Sciatic nerve (tissue), 2 donors: Measurements from ENCODE around the gene ANKRD45. TPM values are rescaled to one million over a fixed set of nuclear protein-coding genes. Genes with fewer than 3 reads are reported as not detected.
"Not testable (repeated sequence)": the region's sequence is repeated elsewhere in the genome, so short reads cannot be mapped to it uniquely, and the experiment has no call there.

ENCODE experiments used
- ATAC-seq: fragments of 200-7000 bp; cut with Tn5 transposase; one replicate; pipeline ENCODE4 v1.9.1; 2020; ENCODE audit warnings: mild to moderate bottlenecking, moderate library complexity
- DNase-seq: peaks from one replicate; pipeline ENCODE4 v3.0.0-alpha.2; 2020; ENCODE audit warnings: low spot score
- intact Hi-C: fragments of 100-400 bp; cut with DNase I; formaldehyde crosslinking; loops from one replicate; pipeline ENCODE4 v1.14.2; 2022
- total RNA-seq: library from RNA; stranded (reverse); fragmentation: NEBNext Ultra II Directional; extraction: Animal tissue kit (Norgen Biotek cat#: 25700); gene quantifications from one replicate; pipeline ENCODE4 v1.2.1, GENCODE V29; 2021
- donor health status: DM: no; HTN: no; CAD: no.
- donor health status: DM: no; HTN: no; CAD: no.

The ANKRD45 gene
- total RNA-seq, 1 donor from 2014 or later = 1.5 TPM

DNA sequence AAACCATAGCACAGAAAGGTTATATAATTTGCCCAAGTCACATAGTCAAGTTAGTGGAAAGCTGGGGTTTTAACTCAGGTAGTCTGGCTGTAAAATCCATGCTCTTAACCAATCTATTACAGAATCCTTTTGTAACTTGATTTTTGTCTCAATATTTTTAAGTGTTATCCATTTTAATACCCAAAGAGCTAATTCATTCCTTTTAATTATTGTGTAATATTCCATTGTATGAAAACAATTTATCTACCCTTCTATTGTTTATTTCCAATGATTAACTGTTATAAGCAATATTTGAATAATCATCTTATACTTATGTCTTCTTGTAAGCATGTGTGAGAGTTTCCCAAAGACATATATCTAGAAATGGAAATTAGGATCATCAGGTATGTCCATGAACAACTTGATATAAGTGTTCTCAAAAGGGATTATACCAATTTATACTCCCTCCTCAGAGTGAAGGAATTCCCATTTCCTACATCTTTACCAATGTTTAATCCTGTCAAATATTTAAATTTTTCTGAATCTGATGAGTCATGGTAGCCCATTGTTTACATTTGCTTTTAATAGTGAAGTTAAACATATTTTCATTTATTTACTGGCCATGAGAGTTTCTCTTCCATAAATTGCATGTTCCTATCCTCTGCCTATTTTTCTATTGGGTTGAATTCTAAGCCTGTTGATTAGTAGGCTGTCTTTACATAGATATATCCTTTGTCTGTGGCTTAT is 20.6 kb downstream of the ANKRD45 start:
- intact Hi-C loops = no loop called here
- ATAC-seq (no peak), DNase-seq (no peak)

- DNase-seq = no peak
- intact Hi-C loops = no loop called here
- ATAC-seq = no peak
Observed at GRCh38 chr1:173646656-173647055, 23.0 kb downstream of the ANKRD45 start.

- intact Hi-C loops, ATAC-seq: not testable (repeated sequence)
Observed at GRCh38 chr1:173642450-173643139, 27.1 kb downstream of the ANKRD45 start.

DNA sequence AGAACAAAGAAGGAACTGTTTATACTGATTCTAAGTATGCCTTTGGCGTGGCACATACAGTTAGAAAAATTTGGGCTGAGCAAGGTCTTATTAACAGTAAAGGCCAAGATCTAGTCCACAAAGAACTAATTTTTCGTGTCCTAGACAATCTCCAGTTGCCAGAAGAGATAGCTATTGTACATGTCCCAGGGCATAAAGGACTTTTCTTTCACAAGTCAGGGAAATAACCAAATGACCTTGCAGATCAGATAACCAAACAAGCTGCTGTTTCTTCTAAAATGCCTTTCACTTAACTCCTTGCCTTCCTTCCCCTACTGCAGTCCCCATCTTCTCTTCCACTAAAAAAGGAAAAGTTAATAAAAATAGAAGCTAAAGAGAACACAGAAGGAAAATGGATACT is 30.5 kb downstream of the ANKRD45 start:
- DNase-seq (no peak), ATAC-seq (no peak)
- intact Hi-C loops = no loop called here

More at GRCh38 chr1:173642450-173643139, 27.1 kb downstream of the ANKRD45 start:
- DNase-seq = not testable (repeated sequence)

- intact Hi-C loops = no loop called here
- ATAC-seq (no peak), DNase-seq (no peak)
Observed at GRCh38 chr1:173638043-173639021, 31.3 kb downstream of the ANKRD45 start.

GRCh38 chr1:173637236-173638042 is 32.2 kb downstream of the ANKRD45 start:
- intact Hi-C loops, ATAC-seq, DNase-seq: not testable (repeated sequence)

- DNase-seq (no peak), ATAC-seq (no peak)
- intact Hi-C loops = no loop called here
Observed at GRCh38 chr1:173635116-173635515, 34.5 kb downstream of the ANKRD45 start, which contains the start of gene TEX50. Gene TEX50 (plus strand): TSS chr1:173635338. CDS start chr1:173635522, 184 bp downstream.

DNA sequence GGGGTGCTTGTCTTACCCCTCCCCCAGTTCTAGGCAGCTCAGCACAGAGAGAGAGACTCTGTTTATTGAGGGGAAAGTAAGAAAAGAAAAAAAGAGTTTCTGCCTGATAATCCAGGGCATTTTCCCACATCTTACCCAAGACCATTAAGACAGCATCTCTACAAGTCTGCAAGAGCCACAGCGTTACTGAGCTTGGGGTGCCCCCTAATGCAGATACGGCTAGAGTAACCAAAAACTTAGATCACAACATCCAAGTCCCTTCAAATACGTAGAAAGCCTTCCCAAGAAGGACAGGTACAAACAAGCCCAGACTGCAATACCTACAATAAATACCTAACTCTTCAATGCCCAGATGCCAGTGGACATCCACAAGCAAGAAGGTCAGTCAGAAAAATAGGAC is 40.8 kb downstream of the ANKRD45 start:
- intact Hi-C loops = no loop called here
- DNase-seq (no peak), ATAC-seq (no peak)

DNA sequence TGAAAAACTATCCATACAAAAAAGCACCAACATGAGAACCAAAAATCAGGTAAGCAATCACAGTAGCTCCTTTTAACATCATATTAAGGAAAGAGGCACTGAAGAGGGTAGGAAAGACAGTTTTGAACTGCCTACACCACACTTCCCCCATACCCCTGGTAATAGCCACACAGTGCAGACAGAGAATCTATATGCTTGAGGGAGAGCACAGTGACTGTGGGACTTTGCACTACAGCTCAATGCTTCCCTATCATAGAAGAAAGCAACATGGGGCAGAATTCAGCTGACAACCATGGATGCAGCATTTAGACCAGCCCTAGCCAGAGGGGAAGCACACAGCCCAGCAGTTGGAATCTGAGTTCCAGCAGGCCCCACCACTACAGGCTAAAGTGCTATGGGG is 42.4 kb downstream of the ANKRD45 start:
- intact Hi-C loops = no loop called here
- no peak for ATAC-seq

DNA sequence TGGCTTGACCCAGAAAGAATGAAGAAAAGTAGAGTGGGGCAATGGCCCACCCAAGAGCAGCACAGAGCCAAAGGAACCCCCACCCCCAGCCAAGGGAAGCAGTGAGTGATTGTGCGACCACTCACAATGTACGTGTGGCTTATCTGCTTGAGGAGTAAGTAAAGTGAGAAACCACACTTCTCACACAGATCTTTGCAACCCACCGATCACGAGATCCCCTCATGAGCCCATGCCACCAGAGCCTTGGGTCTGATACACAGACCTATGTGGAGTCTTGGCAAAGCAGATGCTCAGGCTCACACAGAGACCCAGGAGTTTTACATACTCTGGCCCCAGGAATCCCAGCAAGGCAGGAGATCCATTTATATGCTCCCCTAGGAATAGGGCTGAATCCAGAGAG is 52.8 kb downstream of the ANKRD45 start:
- intact Hi-C loops = no loop called here
- DNase-seq = no peak
- no peak for ATAC-seq

More for the DNA sequence above, 42.4 kb downstream of the ANKRD45 start:
- no peak for DNase-seq

DNA sequence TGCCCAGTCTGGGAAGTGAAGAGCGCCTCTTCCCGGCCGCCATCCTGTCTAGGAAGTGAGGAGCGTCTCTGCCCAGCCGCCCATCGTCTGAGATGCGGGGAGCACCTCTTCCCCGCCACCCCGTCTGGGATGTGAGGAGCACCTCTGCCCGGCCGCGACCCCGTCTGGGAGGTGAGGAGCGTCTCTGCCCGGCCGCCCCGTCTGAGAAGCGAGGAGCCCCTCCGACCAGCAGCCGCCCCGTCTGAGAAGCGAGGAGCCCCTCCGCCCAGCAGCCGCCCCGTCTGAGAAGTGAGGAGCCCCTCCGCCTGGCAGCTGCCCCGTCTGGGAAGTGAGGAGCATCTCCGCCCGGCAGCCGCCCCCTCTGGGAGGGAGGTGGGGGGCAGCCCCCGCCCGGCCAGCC is 56.6 kb downstream of the ANKRD45 start:
- ATAC-seq, DNase-seq, intact Hi-C loops: not testable (repeated sequence)

GRCh38 chr1:173608503-173609216 is 61.0 kb downstream of the ANKRD45 start:
- intact Hi-C loops = no loop called here

GRCh38 chr1:173603056-173603591 is 66.5 kb downstream of the ANKRD45 start, which contains the start of gene SLC9C2:
Gene SLC9C2 (minus strand): TSS chr1:173603072. CDS start chr1:173601776, 1,296 bp downstream.
- peak; percentile 53 for ATAC-seq
- no peak for DNase-seq
- intact Hi-C loops = no loop called here

More at GRCh38 chr1:173608503-173609216, 61.0 kb downstream of the ANKRD45 start:
- ATAC-seq = no peak
- DNase-seq = no peak

- ATAC-seq = no peak
- intact Hi-C loops = no loop called here
- DNase-seq = no peak
Observed at GRCh38 chr1:173601588-173601987, 68.1 kb downstream of the ANKRD45 start.

DNA sequence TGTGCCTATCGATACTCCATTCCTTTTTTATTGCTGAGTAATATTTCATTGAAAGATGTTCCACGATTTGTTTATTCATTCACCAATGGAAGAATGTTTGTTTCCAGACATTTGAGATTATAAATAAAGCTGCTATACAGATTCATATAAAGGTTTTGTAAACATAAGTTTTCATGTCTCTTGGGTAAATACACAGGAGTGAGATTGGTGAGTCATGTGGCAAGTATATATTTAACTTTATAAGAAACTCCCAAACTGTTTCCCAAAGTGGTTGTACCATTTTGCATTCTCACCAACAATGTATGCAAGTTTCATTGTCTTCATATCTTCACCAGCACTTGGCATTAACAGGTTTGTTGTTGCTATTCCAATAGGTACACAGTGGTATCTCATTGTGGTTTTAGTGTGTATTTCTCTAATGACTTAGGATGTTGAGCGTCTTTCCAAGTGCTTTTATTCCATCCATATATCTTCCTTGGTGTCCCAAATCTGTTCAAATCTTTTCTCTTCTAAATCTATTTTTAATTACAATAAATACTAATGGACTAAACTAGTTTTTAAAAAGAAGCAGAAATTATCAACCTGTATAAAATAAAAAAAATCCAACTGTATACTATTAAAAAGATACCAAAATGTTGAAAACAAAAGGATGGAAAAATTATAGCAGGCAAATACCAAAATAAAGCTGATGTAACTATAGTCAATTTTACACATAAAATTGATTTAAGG is 73.4 kb downstream of the ANKRD45 start:
- ATAC-seq (no peak), DNase-seq (no peak)
- intact Hi-C loops = no loop called here

GRCh38 chr1:173591138-173591537 is 78.5 kb downstream of the ANKRD45 start:
- intact Hi-C loops, DNase-seq, ATAC-seq: not testable (repeated sequence)

- intact Hi-C loops = no loop called here
- ATAC-seq = no peak
Observed at GRCh38 chr1:173590557-173590956, 79.1 kb downstream of the ANKRD45 start.

More at GRCh38 chr1:173590557-173590956, 79.1 kb downstream of the ANKRD45 start:
- DNase-seq = no peak
